Measurements from ENCODE around the gene MAP4K5. TPM values are rescaled to one million over a fixed set of nuclear protein-coding genes. Genes with fewer than 3 reads are reported as not detected.

MAP4K5 gene
- total and polyA plus RNA-seq, 4 donors, result 7.7 to 47.1 (median 19.3) TPM

- WGBS, result 88% methylated on average over 1 of the region's 1 CpG
- Histone ChIP-seq H3K9ac (ENCODE audit: low read depth in 1 of 2, low read length in 2 of 2) (no peak overlapping the region), H3K36me3 (ENCODE audit: control insufficient read depth in 4 of 4, insufficient read depth in 3 of 4, low read depth in 1 of 4, low read length in 3 of 4) (no peaks in the 10 kb centered on the region), H3K27ac (ENCODE audit: low read depth in 1 of 2, low read length in 2 of 2) (no peak overlapping the region), H3K4me3 (ENCODE audit: low read depth in 1 of 3, low read length in 3 of 3) (no peak overlapping the region), H3K9me3 (ENCODE audit: control insufficient read depth in 4 of 4, low read length in 3 of 4) (no peaks in the 10 kb centered on the region), H3K4me1 (ENCODE audit: control insufficient read depth in 4 of 4, insufficient read depth in 4 of 4, low read length in 3 of 4) (no peaks in the 10 kb centered on the region), H3K27me3 (ENCODE audit: control insufficient read depth in 4 of 4, insufficient read depth in 4 of 4, low read length in 3 of 4) (no peaks in the 10 kb centered on the region)
- no peak for DNase-seq (ENCODE audit: low spot score)
- TF ChIP-seq ZBTB33 (IDR thresholded peaks at IDR 0.05) (no peak), FOXA2 (IDR thresholded peaks at IDR 0.05) (no peak), HNF4A (conservative IDR thresholded peaks at IDR 0.05) (no peak), NR2F2 (IDR thresholded peaks at IDR 0.05) (no peak), HNF4G (IDR thresholded peaks at IDR 0.05) (no peak), EGR1 (IDR thresholded peaks at IDR 0.05; ENCODE audit: low read depth in 2 of 2) (no peak), REST (IDR thresholded peaks at IDR 0.05) (no peak), JUND (IDR thresholded peaks at IDR 0.05) (no peak)
These were observed 129.4 kb downstream of the MAP4K5 start for GRCh38 chr14:50402965-50403364.

- Histone ChIP-seq H3K9me3 (ENCODE audit: control insufficient read depth in 4 of 4, low read length in 3 of 4) (no peaks in the 10 kb centered on the region), H3K9ac (ENCODE audit: low read depth in 1 of 2, low read length in 2 of 2) (no peak overlapping the region), H3K36me3 (ENCODE audit: control insufficient read depth in 4 of 4, insufficient read depth in 3 of 4, low read depth in 1 of 4, low read length in 3 of 4) (no peaks in the 10 kb centered on the region), H3K4me3 (ENCODE audit: low read depth in 1 of 3, low read length in 3 of 3) (no peak overlapping the region), H3K27me3 (ENCODE audit: control insufficient read depth in 4 of 4, insufficient read depth in 4 of 4, low read length in 3 of 4) (no peaks in the 10 kb centered on the region), H3K27ac (ENCODE audit: low read depth in 1 of 2, low read length in 2 of 2) (no peak overlapping the region), H3K4me1 (ENCODE audit: control insufficient read depth in 4 of 4, insufficient read depth in 4 of 4, low read length in 3 of 4) (peaks cover 1 to 21% (median 8%) of the 10 kb centered on the region in 4 donors)
- TF ChIP-seq YY1 (IDR thresholded peaks at IDR 0.05) (no peak), CTCF (IDR thresholded peaks at IDR 0.05; ENCODE audit: low read depth, low read length, missing input control) (no peak), TAF1 (conservative IDR thresholded peaks at IDR 0.05) (no peak), HNF4A (conservative IDR thresholded peaks at IDR 0.05) (no peak), REST (IDR thresholded peaks at IDR 0.05) (no peak), EGR1 (IDR thresholded peaks at IDR 0.05; ENCODE audit: low read depth in 2 of 2) (no peak), ZBTB33 (IDR thresholded peaks at IDR 0.05) (no peak), MAX (IDR thresholded peaks at IDR 0.05) (no peak), FOXA1 (IDR thresholded peaks at IDR 0.05) (no peak), JUND (IDR thresholded peaks at IDR 0.05) (no peak), GABPA (IDR thresholded peaks at IDR 0.05 in 1 of 2, conservative IDR thresholded peaks at IDR 0.05 in 1 of 2) (no peak), RAD21 (IDR thresholded peaks at IDR 0.05) (no peak), ATF3 (IDR thresholded peaks at IDR 0.05) (no peak), HNF4G (IDR thresholded peaks at IDR 0.05) (no peak), FOXA2 (IDR thresholded peaks at IDR 0.05) (no peak), SP1 (IDR thresholded peaks at IDR 0.05) (no peak), NR2F2 (IDR thresholded peaks at IDR 0.05) (no peak)
- DNase-seq (ENCODE audit: low spot score), result no peak
- WGBS, result 94% methylated on average over 2 of the region's 2 CpGs
These were observed 131.9 kb downstream of the MAP4K5 start for GRCh38 chr14:50400461-50400860.

Measured in liver (tissue), 9 donors.